HEK293 (cell line): ENCODE results near the gene THOC1.

ENCODE experiments used
- CTCF ChIA-PET: fragments of 350-600 bp; formaldehyde crosslinking; extraction: SDS; loops from one replicate; lab custom pipeline; 2021; ENCODE audit warnings: antibody characterized with exemption; lab: Yijun Ruan, JAX
- POLR2A ChIA-PET: fragments of 300-600 bp; formaldehyde crosslinking; extraction: SDS; loops from one replicate; lab custom pipeline; 2020; ENCODE audit warnings: antibody characterized with exemption, inconsistent platforms; lab: Yijun Ruan, JAX
- H3K27ac ChIP-seq: fragments of 200-500 bp; sonication (Bioruptor generic); 2 replicates; pipeline ENCODE4 v1.5.1; 2014; ENCODE audit warnings: low read depth, low read length, control low read depth, inconsistent platforms; ENCODE audit errors: extremely low read depth
- H3K36me3 ChIP-seq, 2 experiments: fragments of 200-500 bp in 1 of 2; sonication (Bioruptor generic) in 1 of 2; 1 replicate in 1 of 2; 2 replicates in 1 of 2; pipeline ENCODE4 v1.5.1; 2014 to 2017; ENCODE audit warnings: inconsistent platforms in 2 of 2, low read length in 2 of 2; ENCODE audit not compliant: control insufficient read depth in 2 of 2, insufficient read depth in 1 of 2
- H3K4me1 ChIP-seq: fragments of 200-500 bp; sonication (Bioruptor generic); 2 replicates; pipeline ENCODE4 v1.5.1; 2014; ENCODE audit warnings: mild to moderate bottlenecking, low read length, inconsistent platforms; ENCODE audit not compliant: control insufficient read depth, insufficient read depth
- H3K4me3 ChIP-seq: 2 replicates; pipeline ENCODE4 v1.5.1; 2011; ENCODE audit warnings: low read depth, mild to moderate bottlenecking, control low read depth, low read length, moderate library complexity
- H3K9me3 ChIP-seq: fragments of 200-500 bp; sonication (Bioruptor generic); 2 replicates; pipeline ENCODE4 v1.5.1; 2014; ENCODE audit warnings: low read depth, low read length, inconsistent platforms; ENCODE audit not compliant: control insufficient read depth, insufficient read depth
- BCL6B ChIP-seq: fragments of 450-650 bp; formaldehyde crosslinking; IDR thresholded peaks from 2 replicates; pipeline ENCODE4 v1.5.1; 2017; ENCODE audit warnings: missing biosample characterization, missing genetic modification characterization
- IKZF3 ChIP-seq: fragments of 450-650 bp; IDR thresholded peaks from 2 replicates; pipeline ENCODE4 v1.5.0; 2018; ENCODE audit warnings: missing biosample characterization, mild to moderate bottlenecking, missing genetic modification characterization, moderate library complexity
- PRDM4 ChIP-seq: fragments of 450-650 bp; formaldehyde crosslinking; IDR thresholded peaks from 2 replicates; pipeline ENCODE4 v1.5.1; 2017; ENCODE audit warnings: missing biosample characterization, missing genetic modification characterization
- ZBTB17 ChIP-seq: fragments of 450-650 bp; formaldehyde crosslinking; IDR thresholded peaks from 2 replicates; pipeline ENCODE4 v1.5.1; 2016; ENCODE audit warnings: missing biosample characterization, missing genetic modification characterization
- ZEB2 ChIP-seq: fragments of 450-650 bp; formaldehyde crosslinking; IDR thresholded peaks from 2 replicates; pipeline ENCODE4 v1.5.1; 2016; ENCODE audit warnings: missing biosample characterization, missing genetic modification characterization
- ZNF121 ChIP-seq: fragments of 450-650 bp; formaldehyde crosslinking; IDR thresholded peaks from 2 replicates; pipeline ENCODE4 v1.5.1; 2016; ENCODE audit warnings: missing biosample characterization, missing genetic modification characterization
- ZNF132 ChIP-seq: fragments of 450-650 bp; formaldehyde crosslinking; IDR thresholded peaks from 2 replicates; pipeline ENCODE4 v1.5.1; 2017; ENCODE audit warnings: missing biosample characterization, missing genetic modification characterization, borderline replicate concordance
- ZNF155 ChIP-seq: fragments of 450-650 bp; formaldehyde crosslinking; IDR thresholded peaks from 2 replicates; pipeline ENCODE4 v1.5.1; 2016; ENCODE audit warnings: missing biosample characterization, missing genetic modification characterization
- ZNF169 ChIP-seq: fragments of 450-650 bp; formaldehyde crosslinking; IDR thresholded peaks from 2 replicates; pipeline ENCODE4 v1.5.1; 2016; ENCODE audit warnings: missing biosample characterization, missing genetic modification characterization
- ZNF2 ChIP-seq: fragments of 450-650 bp; formaldehyde crosslinking; IDR thresholded peaks from 2 replicates; pipeline ENCODE4 v1.5.1; 2016; ENCODE audit warnings: missing biosample characterization, missing genetic modification characterization
- ZNF26 ChIP-seq: fragments of 450-650 bp; formaldehyde crosslinking; IDR thresholded peaks from 2 replicates; pipeline ENCODE4 v1.5.1; 2016; ENCODE audit warnings: missing biosample characterization, missing genetic modification characterization
- ZNF335 ChIP-seq: fragments of 450-650 bp; formaldehyde crosslinking; conservative IDR thresholded peaks from 2 replicates; pipeline ENCODE4 v1.5.1; 2016; ENCODE audit warnings: missing biosample characterization, missing genetic modification characterization
- ZNF48 ChIP-seq: fragments of 450-650 bp; formaldehyde crosslinking; IDR thresholded peaks from 2 replicates; pipeline ENCODE4 v1.5.1; 2016; ENCODE audit warnings: missing biosample characterization, missing genetic modification characterization
- ZNF626 ChIP-seq: fragments of 450-650 bp; sonication (Bioruptor Pico); formaldehyde crosslinking; IDR thresholded peaks from 2 replicates; pipeline ENCODE4 v1.5.1; 2018; ENCODE audit warnings: missing biosample characterization, missing genetic modification characterization, inconsistent platforms
- ZNF660 ChIP-seq: fragments of 450-650 bp; IDR thresholded peaks from 2 replicates; pipeline ENCODE4 v1.5.1; 2018; ENCODE audit warnings: missing biosample characterization, mild to moderate bottlenecking, missing genetic modification characterization
- ZNF664 ChIP-seq: fragments of 450-650 bp; formaldehyde crosslinking; IDR thresholded peaks from 2 replicates; pipeline ENCODE4 v1.5.1; 2016; ENCODE audit warnings: missing biosample characterization, missing genetic modification characterization
- ZNF792 ChIP-seq: fragments of 450-650 bp; formaldehyde crosslinking; IDR thresholded peaks from 2 replicates; pipeline ENCODE4 v1.5.1; 2016; ENCODE audit warnings: missing biosample characterization, missing genetic modification characterization

Gene THOC1

GRCh38 chr18:213505-213904 is 54.3 kb downstream of the THOC1 start (continued):
- TF ChIP-seq ZNF792 (tag by site-specific recombination), result no peak
- TF ChIP-seq ZEB2 (tag by site-specific recombination), result no peak
- no peak for TF ChIP-seq IKZF3 (tag by site-specific recombination)
- TF ChIP-seq ZNF155 (tag by site-specific recombination), result no peak
- TF ChIP-seq ZBTB17 (tag by site-specific recombination), result peak; percentile 75

GRCh38 chr18:212780-213179 is 55.1 kb downstream of the THOC1 start:
- CTCF ChIA-PET, result interaction anchor here (0.7 to 1.8 kb wide), 2 partner anchors 13 to 72 kb away, joined by 3 to 4 read pairs; no protein-coding TSS in a partner anchor

GRCh38 chr18:211582-211981 is 56.3 kb downstream of the THOC1 start:
- H3K9me3 ChIP-seq, result no peaks in the 10 kb centered on the region
- TF ChIP-seq ZNF26 (tag by site-specific recombination) (no peak), ZNF169 (tag by site-specific recombination) (no peak), PRDM4 (tag by site-specific recombination) (no peak), ZNF121 (no peak), BCL6B (tag by site-specific recombination) (no peak), ZNF132 (tag by site-specific recombination) (no peak)
- TF ChIP-seq, all 188 proteins: peak for 0
- Histone ChIP-seq H3K4me1 (no peaks in the 10 kb centered on the region), H3K36me3 (peaks cover 59 to 81% of the 10 kb centered on the region in 2 experiments), H3K27ac (no peak overlapping the region), H3K4me3 (no peak overlapping the region)
- ChIA-PET CTCF (interaction anchor here (1.8 kb wide), 1 partner anchor 14 kb away, joined by 4 read pairs; no protein-coding TSS in a partner anchor), POLR2A (interaction anchor here (0.6 kb wide), 1 partner anchor 507 kb away, joined by 4 read pairs; no protein-coding TSS in a partner anchor)

More at GRCh38 chr18:212780-213179, 55.1 kb downstream of the THOC1 start:
- Histone ChIP-seq H3K9me3 (no peaks in the 10 kb centered on the region), H3K4me3 (no peak overlapping the region), H3K27ac (no peak overlapping the region), H3K36me3 (peaks cover 57 to 83% of the 10 kb centered on the region in 2 experiments), H3K4me1 (no peaks in the 10 kb centered on the region)
- TF ChIP-seq ZNF2 (tag by site-specific recombination), result no peak
- TF ChIP-seq ZNF664 (tag by site-specific recombination), result no peak
- no peak for TF ChIP-seq ZNF48 (tag by site-specific recombination)
- TF ChIP-seq ZNF660 (tag by site-specific recombination), result peak; percentile 65; the same call in 1 of the 2 replicates
- peak; percentile 10; the same call in 1 of the 2 replicates for TF ChIP-seq ZNF626 (tag by site-specific recombination)
- no peak for TF ChIP-seq ZNF335 (tag by site-specific recombination)
- POLR2A ChIA-PET, result no interaction called here
